Activated naive CD8-positive, alpha-beta T cell (primary cell): ENCODE measurements around the gene DTWD1.
"Not testable (repeated sequence)": the region's sequence is repeated elsewhere in the genome, so short reads cannot be mapped to it uniquely, and the experiment has no call there.

Experiments
- H3K27ac Mint-ChIP-seq: one replicate; pipeline ENCODE4 v1.8.0; 2021; ENCODE audit warnings: mixed read lengths
- H3K27me3 Mint-ChIP-seq: one replicate; pipeline ENCODE4 v1.8.0; 2021; ENCODE audit warnings: mixed read lengths
- H3K36me3 Mint-ChIP-seq: one replicate; pipeline ENCODE4 v1.8.0; 2021; ENCODE audit warnings: mixed read lengths
- H3K4me1 Mint-ChIP-seq: one replicate; pipeline ENCODE4 v1.8.0; 2021; ENCODE audit warnings: low read depth, mixed read lengths
- H3K4me3 Mint-ChIP-seq: one replicate; pipeline ENCODE4 v1.8.0; 2021; ENCODE audit warnings: mild to moderate bottlenecking, mixed read lengths
- H3K9me3 Mint-ChIP-seq: one replicate; pipeline ENCODE4 v1.8.0; 2021; ENCODE audit warnings: low read depth, mixed read lengths

DTWD1 gene

DNA sequence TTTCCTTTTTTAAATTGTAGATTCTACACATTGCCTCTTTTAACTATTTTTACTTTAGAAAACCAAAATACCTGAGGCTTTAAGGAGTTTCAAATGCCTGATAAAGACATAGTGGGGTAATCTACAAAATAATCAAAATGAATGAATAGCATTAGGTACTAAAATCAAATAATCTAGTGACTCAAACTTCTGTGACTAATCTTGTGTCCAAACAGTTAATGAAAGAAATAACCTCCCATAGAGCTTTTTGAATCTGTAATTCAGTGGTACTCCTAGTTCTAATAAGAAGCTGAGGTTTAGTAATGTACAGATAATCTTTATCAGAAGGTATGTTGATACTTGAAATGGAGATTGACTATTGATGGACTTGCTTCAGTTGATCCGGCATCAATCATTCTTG lies 53.0 kb downstream of the DTWD1 start:
- no peak overlapping the region for H3K4me3 Mint-ChIP-seq
- H3K4me1 Mint-ChIP-seq = no peaks in the 10 kb centered on the region
- H3K27me3 Mint-ChIP-seq = peaks cover 7% of the 10 kb centered on the region
- no peaks in the 10 kb centered on the region for H3K9me3 Mint-ChIP-seq
- no peaks in the 10 kb centered on the region for H3K36me3 Mint-ChIP-seq
- no peak overlapping the region for H3K27ac Mint-ChIP-seq

DNA sequence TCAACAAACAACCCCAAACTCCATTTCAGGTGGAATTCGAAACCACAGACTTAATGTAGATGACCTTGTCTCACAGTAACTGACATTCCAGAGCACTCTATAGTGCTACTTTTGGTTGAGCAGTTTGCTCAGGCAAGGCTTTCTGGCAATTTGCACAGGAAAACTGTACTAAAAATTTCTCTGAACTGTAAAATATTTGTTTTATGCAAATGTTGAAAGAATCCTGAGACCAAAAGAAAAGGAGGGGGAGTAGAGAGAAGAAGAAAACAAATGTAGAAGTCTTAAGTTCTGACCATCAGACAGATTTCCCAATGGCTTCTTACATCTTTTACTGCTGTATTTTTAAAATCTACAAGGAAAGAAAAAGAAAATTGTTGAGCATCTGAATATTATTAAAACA lies 53.5 kb downstream of the DTWD1 start:
- Mint-ChIP-seq H3K4me1 (no peaks in the 10 kb centered on the region), H3K27ac (no peak overlapping the region), H3K4me3 (no peak overlapping the region), H3K9me3 (no peaks in the 10 kb centered on the region), H3K27me3 (peaks cover 7% of the 10 kb centered on the region), H3K36me3 (no peaks in the 10 kb centered on the region)

DNA sequence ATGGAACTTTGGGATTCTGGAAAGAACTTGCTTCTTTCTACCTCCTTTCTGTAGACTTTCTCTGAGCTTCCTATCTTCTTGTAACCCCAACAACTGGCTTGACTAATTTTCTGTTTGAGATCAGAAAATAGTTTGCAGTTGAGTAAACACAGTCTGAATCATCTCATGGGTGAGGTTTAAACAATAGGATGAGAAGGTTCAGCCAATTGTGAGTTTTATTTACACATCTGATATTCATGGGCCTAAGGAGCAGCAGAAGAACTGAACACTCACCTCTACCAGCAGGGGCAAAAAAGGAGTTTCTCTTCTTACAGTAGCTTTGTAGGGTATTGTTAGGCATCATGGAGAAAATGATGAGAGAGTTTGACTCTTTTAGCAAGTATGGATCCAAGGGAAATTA lies 54.2 kb downstream of the DTWD1 start:
- Mint-ChIP-seq H3K27ac (no peak overlapping the region), H3K4me1 (no peaks in the 10 kb centered on the region), H3K4me3 (no peak overlapping the region), H3K27me3 (peaks cover 7% of the 10 kb centered on the region), H3K36me3 (no peaks in the 10 kb centered on the region), H3K9me3 (no peaks in the 10 kb centered on the region)

DNA sequence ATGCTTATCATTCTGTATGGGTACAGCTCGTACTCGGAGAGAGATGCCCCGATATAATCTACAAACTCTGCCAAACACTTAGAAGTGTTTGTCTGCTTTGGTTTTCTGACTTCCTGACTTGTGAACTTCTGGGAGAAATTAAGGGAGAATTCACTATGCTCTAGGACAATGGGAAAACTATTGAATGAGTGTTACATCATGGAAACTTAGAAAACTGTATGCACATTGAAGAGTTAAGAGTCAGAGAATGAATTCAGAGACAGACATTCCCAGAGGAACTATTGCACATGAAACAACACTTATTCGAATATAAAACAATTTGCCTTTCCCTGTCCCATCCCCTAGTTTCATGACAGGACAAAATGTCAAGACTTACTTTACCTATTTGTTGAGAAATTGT lies 57.8 kb downstream of the DTWD1 start:
- no peaks in the 10 kb centered on the region for H3K9me3 Mint-ChIP-seq
- H3K27me3 Mint-ChIP-seq = peaks cover 9% of the 10 kb centered on the region
- no peak overlapping the region for H3K27ac Mint-ChIP-seq
- no peaks in the 10 kb centered on the region for H3K36me3 Mint-ChIP-seq
- H3K4me1 Mint-ChIP-seq = no peaks in the 10 kb centered on the region
- H3K4me3 Mint-ChIP-seq = no peak overlapping the region

DNA sequence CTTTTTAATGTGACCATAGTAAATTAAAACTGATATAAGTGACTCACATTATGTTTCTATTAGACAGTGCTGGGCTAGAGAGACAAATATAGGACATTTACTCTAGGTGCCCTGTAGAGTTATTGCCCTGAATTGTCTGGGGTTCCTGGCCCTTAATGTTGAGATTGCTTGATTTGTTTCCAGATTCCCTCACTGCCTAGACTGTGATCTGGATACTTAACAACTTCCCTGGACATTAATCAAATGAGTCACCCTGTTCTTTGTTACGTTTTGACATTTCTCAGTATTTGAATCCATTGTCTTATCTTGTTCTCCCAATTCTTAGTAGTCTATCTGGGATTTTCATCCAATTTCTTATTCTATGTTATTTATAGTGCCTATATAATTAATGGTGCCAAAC lies 65.8 kb downstream of the DTWD1 start:
- Mint-ChIP-seq H3K4me3 (no peak overlapping the region), H3K27ac (no peak overlapping the region), H3K9me3 (no peaks in the 10 kb centered on the region), H3K27me3 (peaks cover 3% of the 10 kb centered on the region), H3K36me3 (no peaks in the 10 kb centered on the region), H3K4me1 (no peaks in the 10 kb centered on the region)

DNA sequence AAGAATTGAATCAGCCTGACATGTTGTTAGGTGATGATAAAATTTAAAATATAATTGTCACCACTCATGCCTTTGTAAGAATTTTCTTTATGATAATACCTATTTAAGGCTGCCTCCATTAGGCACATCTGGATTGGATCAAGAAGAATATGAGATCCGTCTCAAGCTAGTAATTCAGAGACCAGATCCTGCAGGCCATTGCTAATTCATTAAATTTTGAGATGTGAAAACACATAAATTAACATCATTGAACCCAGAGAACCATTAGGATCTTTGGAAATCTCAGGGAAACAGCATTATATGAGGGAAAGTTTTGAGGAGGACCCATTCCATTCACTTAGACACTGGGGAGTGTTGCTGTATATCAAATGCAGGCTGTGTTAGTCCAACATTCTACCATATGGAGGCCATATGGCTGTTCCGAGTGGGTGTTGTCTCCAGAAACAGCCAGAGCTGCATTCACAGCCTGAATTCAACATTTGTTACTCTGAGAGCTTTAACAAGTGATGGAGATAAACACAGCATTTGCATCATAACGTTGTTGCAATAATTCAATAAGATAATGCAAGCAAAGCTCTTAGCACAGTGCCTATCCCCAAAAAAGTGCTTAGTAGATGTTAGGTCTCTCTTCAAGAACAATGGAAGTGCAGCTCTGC lies 67.4 kb downstream of the DTWD1 start:
- Mint-ChIP-seq H3K27ac (no peak overlapping the region), H3K36me3 (no peaks in the 10 kb centered on the region), H3K27me3 (peaks cover 1% of the 10 kb centered on the region), H3K4me3 (no peak overlapping the region), H3K9me3 (no peaks in the 10 kb centered on the region), H3K4me1 (no peaks in the 10 kb centered on the region)

DNA sequence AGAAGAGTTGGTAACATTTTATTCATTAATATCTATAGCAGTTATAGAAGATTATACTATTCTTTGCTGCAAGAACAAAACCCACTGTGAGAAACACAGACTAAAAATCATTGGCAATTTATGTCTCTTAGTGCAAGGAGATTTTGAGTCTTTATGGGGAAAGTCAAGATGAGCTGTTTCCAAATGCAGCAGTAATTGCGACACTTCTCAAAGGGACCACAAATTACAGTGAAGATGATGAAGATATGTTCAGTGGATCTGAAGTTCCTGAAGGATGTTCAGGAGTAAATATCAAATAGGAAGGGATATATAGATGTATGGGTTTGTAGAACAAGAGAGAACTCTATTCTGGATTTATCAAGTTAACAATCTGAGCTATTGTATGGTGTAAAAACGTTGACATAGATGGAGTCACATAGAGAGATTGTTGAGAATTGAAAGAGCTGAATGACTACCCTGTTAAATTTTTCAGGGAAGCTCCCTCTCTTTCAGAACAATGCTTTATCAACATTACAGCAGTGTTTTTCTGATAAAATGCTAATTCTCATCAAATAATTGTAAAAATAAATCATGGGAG lies 71.8 kb downstream of the DTWD1 start:
- Mint-ChIP-seq H3K27me3 (peaks cover 3% of the 10 kb centered on the region), H3K4me1 (no peaks in the 10 kb centered on the region), H3K4me3 (no peak overlapping the region), H3K9me3 (no peaks in the 10 kb centered on the region), H3K27ac (no peak overlapping the region), H3K36me3 (no peaks in the 10 kb centered on the region)

DNA sequence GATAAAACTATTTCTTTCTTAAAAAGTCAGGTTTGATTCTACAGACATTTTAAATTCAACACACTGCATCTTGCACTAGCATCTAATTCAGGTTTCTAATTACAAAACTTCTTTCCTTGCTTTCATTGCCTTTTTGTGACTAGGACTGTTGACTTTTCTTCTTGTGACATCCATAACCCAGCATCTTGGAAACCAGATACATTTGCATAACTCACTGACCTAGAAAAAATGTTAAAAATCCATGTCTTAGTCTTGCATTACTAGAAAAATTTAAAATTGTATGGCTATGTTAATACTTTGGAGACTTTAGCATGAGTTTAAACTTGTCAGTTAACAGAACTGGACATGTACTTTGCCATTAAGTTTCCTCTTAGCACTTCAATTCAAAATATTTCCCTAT lies 72.7 kb downstream of the DTWD1 start:
- Mint-ChIP-seq H3K9me3 (no peaks in the 10 kb centered on the region), H3K4me3 (no peak overlapping the region), H3K4me1 (no peaks in the 10 kb centered on the region), H3K36me3 (no peaks in the 10 kb centered on the region), H3K27me3 (peaks cover 3% of the 10 kb centered on the region), H3K27ac (no peak overlapping the region)

DNA sequence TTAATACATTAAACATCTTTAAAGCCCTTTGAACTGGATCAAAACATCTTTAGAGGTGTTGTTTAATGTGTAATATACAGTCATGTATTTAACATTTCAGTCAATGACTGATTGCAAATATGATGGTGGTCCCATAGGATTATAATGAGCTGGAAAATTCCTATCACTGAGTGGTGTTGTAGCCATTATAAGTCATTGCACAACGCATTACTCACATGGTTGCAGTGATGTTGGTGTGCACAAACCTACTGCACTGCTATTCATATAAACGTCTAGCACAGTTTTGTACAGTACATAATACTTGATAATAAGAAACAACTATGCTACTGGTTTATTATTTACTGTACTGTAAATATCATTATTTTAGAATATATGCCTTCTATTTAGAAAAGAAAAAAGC lies 75.6 kb downstream of the DTWD1 start:
- Mint-ChIP-seq H3K9me3 (no peaks in the 10 kb centered on the region), H3K4me1 (no peaks in the 10 kb centered on the region), H3K27me3 (peaks cover 1% of the 10 kb centered on the region), H3K27ac (no peak overlapping the region), H3K36me3 (no peaks in the 10 kb centered on the region), H3K4me3 (no peak overlapping the region)

DNA sequence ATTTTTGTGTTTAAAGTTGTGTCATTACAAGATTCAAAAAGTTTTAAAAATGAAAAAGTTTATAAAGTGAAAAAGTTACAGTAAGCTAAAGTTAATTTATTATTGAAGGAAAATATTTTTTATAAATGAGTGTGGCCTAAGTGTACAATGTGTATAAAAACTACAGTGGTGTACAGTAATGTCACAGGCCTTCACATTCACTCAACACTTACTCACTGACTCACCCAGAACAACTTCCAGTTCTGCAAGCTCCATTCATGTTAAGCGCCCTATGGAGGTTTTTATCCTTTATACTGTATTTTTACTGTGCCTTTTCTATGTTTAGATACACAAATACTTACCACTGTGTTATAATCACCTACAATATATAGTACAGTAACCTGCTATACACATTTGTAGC lies 76.3 kb downstream of the DTWD1 start:
- no peaks in the 10 kb centered on the region for H3K36me3 Mint-ChIP-seq
- no peaks in the 10 kb centered on the region for H3K4me1 Mint-ChIP-seq
- no peak overlapping the region for H3K4me3 Mint-ChIP-seq
- no peaks in the 10 kb centered on the region for H3K9me3 Mint-ChIP-seq
- peaks cover 1% of the 10 kb centered on the region for H3K27me3 Mint-ChIP-seq
- no peak overlapping the region for H3K27ac Mint-ChIP-seq

DNA sequence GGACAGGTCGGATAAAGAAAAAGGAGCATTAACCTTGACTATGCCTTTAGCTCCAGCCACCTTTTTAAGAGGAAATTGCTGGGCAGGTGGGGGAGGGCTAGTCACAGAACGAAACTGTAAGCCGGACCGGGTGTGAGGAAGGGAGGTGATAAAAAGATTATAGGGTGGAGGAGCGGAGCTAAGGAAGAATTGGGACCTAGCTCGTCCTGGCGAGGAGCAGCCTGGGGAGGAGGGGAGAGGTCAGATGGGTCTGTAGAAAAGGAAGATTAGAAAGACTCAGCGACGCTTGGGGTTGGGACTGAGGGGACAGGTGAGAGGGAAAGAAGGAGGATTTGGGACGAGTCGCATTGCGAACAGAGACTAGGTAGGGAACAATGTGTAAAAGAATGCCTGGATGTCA lies 82.1 kb downstream of the DTWD1 start:
- not testable (repeated sequence) for H3K4me1 Mint-ChIP-seq, H3K27ac Mint-ChIP-seq, H3K4me3 Mint-ChIP-seq, H3K27me3 Mint-ChIP-seq, H3K36me3 Mint-ChIP-seq, H3K9me3 Mint-ChIP-seq
